Neural progenitor cell (in vitro differentiated cells): ENCODE measurements around the gene LSM3. TPM values are rescaled to one million over a fixed set of nuclear protein-coding genes. Genes with fewer than 3 reads are reported as not detected.

Experiments used
- DNase-seq: peaks from one replicate; pipeline ENCODE4 v3.0.0-alpha.2; 2016; ENCODE audit warnings: low spot score
- H2AFZ ChIP-seq: fragments of 200-600 bp; sonication (generic); replicated peaks from 2 replicates; pipeline ENCODE4 v1.6.1; 2016; ENCODE audit warnings: antibody characterized with exemption
- H3F3A ChIP-seq: fragments of 200-600 bp; sonication (generic); 2 replicates; pipeline ENCODE4 v1.6.1; 2016; ENCODE audit warnings: antibody characterized with exemption, low read depth
- H3K27ac ChIP-seq: fragments of 200-600 bp; sonication (generic); 2 replicates; pipeline ENCODE4 v1.5.1; 2016; ENCODE audit warnings: mild to moderate bottlenecking
- H3K27me3 ChIP-seq: fragments of 200-600 bp; sonication (generic); 2 replicates; pipeline ENCODE4 v1.6.1; 2016; ENCODE audit warnings: mild to moderate bottlenecking, moderate library complexity
- H3K36me3 ChIP-seq: fragments of 200-600 bp; sonication (generic); 2 replicates; pipeline ENCODE4 v1.5.1; 2016
- H3K4me1 ChIP-seq: fragments of 200-600 bp; sonication (generic); 2 replicates; pipeline ENCODE4 v1.6.1; 2016; ENCODE audit warnings: mixed run types
- H3K4me2 ChIP-seq: fragments of 200-600 bp; sonication (generic); 2 replicates; pipeline ENCODE4 v1.6.1; 2016
- H3K4me3 ChIP-seq: fragments of 200-600 bp; sonication (generic); 2 replicates; pipeline ENCODE4 v1.5.1; 2016
- H3K79me2 ChIP-seq: fragments of 200-600 bp; sonication (generic); 2 replicates; pipeline ENCODE4 v1.6.1; 2016; ENCODE audit warnings: low read depth
- H3K9ac ChIP-seq: fragments of 200-600 bp; sonication (generic); 2 replicates; pipeline ENCODE4 v1.6.1; 2016
- H3K9me3 ChIP-seq: fragments of 200-600 bp; sonication (generic); 2 replicates; pipeline ENCODE4 v1.5.1; 2016; ENCODE audit warnings: low read depth
- H4K20me1 ChIP-seq: fragments of 200-600 bp; sonication (generic); 2 replicates; pipeline ENCODE4 v1.6.1; 2016; ENCODE audit warnings: low read depth
- H3K27ac Mint-ChIP-seq: 3 replicates; pipeline ENCODE4 v1.8.0; 2021; ENCODE audit warnings: mixed read lengths
- H3K27me3 Mint-ChIP-seq: 2 replicates; pipeline ENCODE4 v1.8.0; 2022; ENCODE audit warnings: low read depth, mild to moderate bottlenecking, inconsistent platforms, moderate library complexity, mixed read lengths; ENCODE audit not compliant: insufficient read depth
- H3K36me3 Mint-ChIP-seq: 3 replicates; pipeline ENCODE4 v1.8.0; 2021; ENCODE audit warnings: mixed read lengths
- H3K4me1 Mint-ChIP-seq: 3 replicates; pipeline ENCODE4 v1.8.0; 2021; ENCODE audit warnings: mixed read lengths
- H3K4me3 Mint-ChIP-seq: 3 replicates; pipeline ENCODE4 v1.8.0; 2021; ENCODE audit warnings: mild to moderate bottlenecking, moderate library complexity, mixed read lengths
- H3K9me3 Mint-ChIP-seq: 3 replicates; pipeline ENCODE4 v1.8.0; 2020; ENCODE audit warnings: mixed read lengths
- CTCF ChIP-seq: fragments of 200-600 bp; sonication (generic); IDR thresholded peaks from 2 replicates; pipeline ENCODE4 v1.5.1; 2017; ENCODE audit warnings: antibody characterized with exemption, mild to moderate bottlenecking
- EZH2 ChIP-seq: fragments of 200-600 bp; sonication (generic); IDR thresholded peaks from 2 replicates; pipeline ENCODE4 v1.6.1; 2017; ENCODE audit warnings: antibody characterized with exemption, mild to moderate bottlenecking, moderate library complexity
- EZH2phosphoT487 ChIP-seq: fragments of 200-600 bp; sonication (generic); IDR thresholded peaks from 2 replicates; pipeline ENCODE4 v1.6.1; 2017; ENCODE audit warnings: antibody characterized with exemption
- total RNA-seq: library from RNA; depleted of rRNA; stranded (reverse); fragments of >200 nt; gene quantifications from 2 replicates; pipeline ENCODE4 v1.2.3, GENCODE V29; 2015; ENCODE audit warnings: low replicate concordance

The LSM3 gene
- total RNA-seq, 1 donor from 2014 or later: 36.2 TPM

DNA sequence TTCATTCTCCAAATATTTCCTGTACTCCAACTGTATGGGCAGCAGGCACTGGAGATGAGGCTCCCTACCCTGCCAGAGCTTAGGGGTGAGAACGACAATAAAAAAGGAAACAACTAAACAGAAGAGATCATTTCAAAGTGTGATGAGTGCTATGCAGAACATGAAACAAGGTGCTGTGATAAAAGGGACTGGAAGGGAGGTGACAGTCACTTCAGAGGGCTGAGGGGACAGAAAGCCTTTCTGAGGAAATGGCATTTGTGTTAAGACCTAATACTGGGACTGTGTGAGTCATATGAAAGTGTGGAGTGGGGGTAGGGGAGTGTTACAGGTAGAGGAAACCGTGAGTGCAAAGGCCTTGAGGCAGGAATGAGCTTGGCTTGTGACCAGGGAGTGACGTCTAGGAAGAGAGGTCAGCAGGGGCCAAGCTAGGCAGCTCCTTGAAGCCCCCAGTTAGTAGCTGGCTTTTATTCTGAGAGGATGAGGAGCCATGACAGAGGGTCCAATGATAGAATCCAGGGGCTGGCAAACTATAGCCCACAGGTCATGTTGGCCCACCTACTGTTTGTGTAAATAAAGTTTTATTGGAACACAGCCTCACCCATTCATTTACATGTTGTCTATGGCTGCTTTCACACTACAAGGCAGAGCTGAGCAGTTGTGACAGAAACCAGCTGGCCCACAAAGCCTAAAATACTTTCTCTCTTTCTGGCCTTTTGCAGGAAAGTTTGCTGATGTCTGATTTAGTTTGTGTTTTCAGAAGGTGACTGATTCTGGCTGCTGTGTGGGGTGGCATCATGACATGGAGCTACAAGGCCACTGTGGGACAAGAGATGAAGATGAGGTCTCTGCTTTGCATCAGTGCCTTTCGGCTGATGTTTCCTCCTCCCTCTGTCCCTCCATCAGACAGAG lies 56.6 kb downstream of the LSM3 start:
- Histone ChIP-seq H3K9me3 (no peaks in the 10 kb centered on the region), H2AFZ (no peak overlapping the region), H3K4me3 (no peak overlapping the region), H3K27me3 (no peaks in the 10 kb centered on the region), H3F3A (no peaks in the 10 kb centered on the region), H3K4me2 (no peak overlapping the region), H4K20me1 (no peaks in the 10 kb centered on the region), H3K27ac (no peak overlapping the region), H3K9ac (no peak overlapping the region), H3K79me2 (no peaks in the 10 kb centered on the region), H3K4me1 (no peaks in the 10 kb centered on the region), H3K36me3 (no peaks in the 10 kb centered on the region)
- no peak for DNase-seq
- Mint-ChIP-seq H3K9me3 (peaks cover 14% of the 10 kb centered on the region), H3K4me1 (peaks cover 3% of the 10 kb centered on the region), H3K36me3 (no peaks in the 10 kb centered on the region), H3K27ac (peak overlapping the region; percentile 13), H3K4me3 (no peak overlapping the region), H3K27me3 (peaks cover 14% of the 10 kb centered on the region)
- TF ChIP-seq EZH2phosphoT487 (no peak), EZH2 (no peak), CTCF (no peak)

GRCh38 chr3:14235912-14236295 lies 57.3 kb downstream of the LSM3 start:
- Histone ChIP-seq H3F3A (no peaks in the 10 kb centered on the region), H3K27ac (no peak overlapping the region), H2AFZ (no peak overlapping the region), H3K36me3 (no peaks in the 10 kb centered on the region), H3K4me2 (no peak overlapping the region), H3K9ac (no peak overlapping the region), H4K20me1 (no peaks in the 10 kb centered on the region), H3K9me3 (no peaks in the 10 kb centered on the region), H3K4me3 (no peak overlapping the region), H3K79me2 (no peaks in the 10 kb centered on the region), H3K27me3 (no peaks in the 10 kb centered on the region), H3K4me1 (no peaks in the 10 kb centered on the region)
- no peak for DNase-seq
- Mint-ChIP-seq H3K36me3 (no peaks in the 10 kb centered on the region), H3K4me3 (no peak overlapping the region), H3K9me3 (peaks cover 14% of the 10 kb centered on the region), H3K4me1 (peaks cover 3% of the 10 kb centered on the region), H3K27ac (peak overlapping the region; percentile 67), H3K27me3 (peaks cover 13% of the 10 kb centered on the region)
- TF ChIP-seq EZH2: no peak
- no peak for TF ChIP-seq CTCF
- TF ChIP-seq EZH2phosphoT487: no peak

GRCh38 chr3:14236902-14237301 lies 58.3 kb downstream of the LSM3 start:
- H3K4me1 ChIP-seq: no peaks in the 10 kb centered on the region
- no peaks in the 10 kb centered on the region for H3K27me3 ChIP-seq
- H3K27me3 Mint-ChIP-seq: peaks cover 9% of the 10 kb centered on the region
- H3K36me3 ChIP-seq: no peaks in the 10 kb centered on the region
- no peak overlapping the region for H3K27ac Mint-ChIP-seq
- no peaks in the 10 kb centered on the region for H3K79me2 ChIP-seq
- peaks cover 14% of the 10 kb centered on the region for H3K9me3 Mint-ChIP-seq
- H3K9ac ChIP-seq: no peak overlapping the region
- H4K20me1 ChIP-seq: no peaks in the 10 kb centered on the region
- no peak for DNase-seq
- no peaks in the 10 kb centered on the region for H3K36me3 Mint-ChIP-seq
- no peak overlapping the region for H3K4me3 Mint-ChIP-seq
- no peaks in the 10 kb centered on the region for H3F3A ChIP-seq
- peaks cover 3% of the 10 kb centered on the region for H3K4me1 Mint-ChIP-seq
- H3K27ac ChIP-seq: no peak overlapping the region
- H2AFZ ChIP-seq: no peak overlapping the region
- H3K9me3 ChIP-seq: no peaks in the 10 kb centered on the region
- TF ChIP-seq CTCF: no peak
- H3K4me2 ChIP-seq: no peak overlapping the region
- no peak overlapping the region for H3K4me3 ChIP-seq
